HG02623 (cell line): ENCODE results near the gene GNAS-AS1.

Source experiments
- ATAC-seq: cut with Tn5 transposase; IDR thresholded peaks from one replicate; pipeline ENCODE4 v1.9.1; 2021; ENCODE audit warnings: moderate library complexity; ENCODE audit not compliant: unreplicated experiment

Gene GNAS-AS1

DNA sequence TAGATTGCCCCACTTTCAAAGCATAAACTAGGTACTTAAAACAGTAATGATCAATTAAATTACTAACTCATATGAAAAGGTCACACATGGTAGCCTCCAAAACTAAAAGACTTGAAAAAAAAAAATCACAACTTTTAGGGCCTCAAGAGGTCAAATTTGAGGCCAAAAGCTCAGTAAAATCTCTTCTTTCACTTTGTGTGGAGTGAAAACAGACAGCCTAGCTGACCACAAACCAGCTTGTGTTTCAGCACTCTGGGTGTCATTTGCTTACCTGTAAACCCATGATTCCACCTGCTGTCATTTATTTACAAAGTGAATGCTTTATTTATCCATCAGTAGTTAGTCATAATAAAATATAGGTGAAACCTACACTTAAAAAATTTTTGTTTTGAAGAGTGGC is 35.8 kb upstream of the GNAS-AS1 start:
- no peak for ATAC-seq

GRCh38 chr20:58884966-58885365 is 34.3 kb upstream of the GNAS-AS1 start:
- no peak for ATAC-seq

DNA sequence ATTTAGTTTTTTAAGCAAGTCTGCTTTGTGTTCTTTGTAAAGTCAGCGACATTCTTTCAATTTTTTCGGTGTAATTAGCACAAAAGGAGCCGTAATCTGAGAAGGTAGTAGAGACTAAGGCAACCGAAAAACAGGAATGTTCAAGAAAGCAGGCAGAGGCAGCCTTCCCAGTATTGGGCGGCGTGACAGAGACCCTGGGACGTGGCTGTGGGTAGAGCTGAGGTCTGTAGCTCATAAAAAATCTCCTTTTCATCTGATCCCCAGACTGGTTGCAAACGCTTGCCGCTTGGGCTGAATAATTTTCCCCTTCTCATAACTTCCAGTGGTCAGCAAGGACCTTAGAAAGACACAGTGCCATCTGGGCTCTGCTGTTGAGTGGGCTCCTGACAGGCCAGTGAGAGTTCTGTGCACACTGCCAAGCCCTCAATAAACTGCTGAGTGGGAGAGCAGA is 32.6 kb upstream of the GNAS-AS1 start:
- no peak for ATAC-seq

- ATAC-seq, result no peak
These were observed 32.0 kb upstream of the GNAS-AS1 start for GRCh38 chr20:58882704-58883089.

GRCh38 chr20:58880994-58881752 is 30.5 kb upstream of the GNAS-AS1 start:
- ATAC-seq, result no peak

DNA sequence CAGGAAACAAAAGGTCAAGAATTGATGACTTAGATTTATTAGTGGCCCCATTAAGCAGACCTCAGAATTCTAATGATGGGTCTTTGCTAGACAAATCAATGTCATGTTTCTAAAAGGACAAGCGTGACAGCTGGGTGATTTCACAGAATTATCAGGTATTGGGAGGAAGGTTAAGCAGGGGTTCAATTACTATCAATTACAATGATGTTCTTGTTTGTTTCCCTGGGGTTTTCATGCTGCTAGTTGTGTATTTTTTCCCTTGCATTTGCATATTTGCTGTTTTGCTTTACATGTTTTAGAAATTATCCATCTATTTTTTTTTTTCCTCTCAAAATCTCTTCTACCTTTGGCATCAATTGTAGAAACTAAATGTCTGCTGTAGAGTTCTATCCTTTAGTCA is 29.7 kb upstream of the GNAS-AS1 start:
- ATAC-seq, result no peak

- no peak for ATAC-seq
These were observed 27.7 kb upstream of the GNAS-AS1 start for GRCh38 chr20:58878399-58878798.

DNA sequence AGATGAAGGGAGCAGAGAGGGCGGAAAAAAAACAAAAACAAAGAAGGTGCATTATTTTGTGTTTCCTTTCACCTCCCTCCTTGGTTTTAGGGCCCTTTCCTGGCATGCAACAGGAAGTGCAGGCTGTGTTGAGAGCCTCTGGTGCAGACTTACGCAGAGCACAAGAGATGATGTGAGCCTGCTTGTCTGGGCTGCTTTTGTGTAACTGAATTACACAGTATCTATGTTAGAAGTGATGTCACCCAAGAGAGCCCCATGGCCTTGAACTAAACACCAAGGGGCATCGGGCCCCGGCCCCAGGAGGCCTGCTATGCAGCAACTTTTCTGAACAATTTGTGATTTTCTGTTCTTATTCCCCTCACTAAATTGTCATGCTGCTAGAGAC is 27.3 kb upstream of the GNAS-AS1 start:
- ATAC-seq, result no peak

GRCh38 chr20:58877050-58877975 is 26.6 kb upstream of the GNAS-AS1 start:
- no peak for ATAC-seq

DNA sequence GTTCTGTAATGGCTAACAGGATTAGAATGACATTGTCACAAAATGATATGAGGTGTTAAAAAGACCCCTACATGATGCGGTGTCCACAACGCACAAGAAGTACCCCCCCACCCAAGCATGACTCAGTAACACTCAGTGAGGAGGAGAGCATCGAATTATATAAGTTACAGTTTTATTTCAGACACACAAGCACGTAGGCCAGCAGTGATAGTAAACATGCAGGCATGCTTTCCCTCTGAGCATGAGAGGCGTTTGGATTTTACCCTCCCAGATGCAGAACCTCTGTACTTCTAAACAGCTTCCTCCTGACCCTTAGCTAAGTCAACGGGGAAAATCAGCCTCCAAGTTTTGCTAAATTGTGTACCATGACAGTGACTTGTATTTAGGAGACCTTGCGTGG is 25.7 kb upstream of the GNAS-AS1 start:
- no peak for ATAC-seq

GRCh38 chr20:58875541-58876134 is 24.9 kb upstream of the GNAS-AS1 start:
- ATAC-seq, result no peak

DNA sequence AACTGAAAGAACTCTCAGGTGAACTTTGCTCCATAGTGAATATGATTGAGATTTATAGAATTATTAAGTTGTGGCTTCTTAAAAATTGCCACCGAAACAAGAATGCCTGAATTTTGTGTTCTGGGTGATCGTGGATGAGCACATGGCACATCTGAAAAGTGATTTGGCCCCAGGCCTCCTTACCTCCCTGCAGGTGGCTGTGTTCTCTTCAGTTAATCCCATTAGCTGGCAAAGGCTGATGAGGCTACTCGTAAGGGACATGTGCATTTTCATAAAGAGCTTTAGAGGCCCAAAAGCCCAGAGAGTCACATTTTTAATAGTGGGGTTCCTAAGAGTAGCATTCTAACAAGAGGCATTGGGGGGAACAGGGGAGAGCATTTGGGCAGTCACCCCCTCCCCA is 24.4 kb upstream of the GNAS-AS1 start:
- ATAC-seq, result no peak

DNA sequence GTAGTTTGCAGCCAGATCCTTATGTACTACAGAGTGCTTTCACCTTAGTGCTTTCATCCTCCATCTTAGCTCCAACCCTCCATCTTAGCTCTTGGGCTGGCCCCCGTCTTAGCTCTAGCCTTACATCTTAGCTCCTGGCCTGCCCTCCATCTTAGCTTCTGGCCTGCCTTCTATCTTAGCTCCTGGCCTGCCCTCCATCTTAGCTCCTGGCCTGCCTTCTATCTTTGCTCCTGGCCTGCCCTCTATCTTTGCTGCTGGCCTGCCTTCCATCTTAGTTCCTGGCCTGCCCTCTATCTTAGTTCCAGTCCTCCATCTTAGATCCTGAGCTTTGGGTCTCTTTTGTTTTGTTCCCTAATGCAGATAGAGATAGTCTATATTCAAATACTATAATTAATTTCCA is 23.8 kb upstream of the GNAS-AS1 start:
- ATAC-seq, result no peak

DNA sequence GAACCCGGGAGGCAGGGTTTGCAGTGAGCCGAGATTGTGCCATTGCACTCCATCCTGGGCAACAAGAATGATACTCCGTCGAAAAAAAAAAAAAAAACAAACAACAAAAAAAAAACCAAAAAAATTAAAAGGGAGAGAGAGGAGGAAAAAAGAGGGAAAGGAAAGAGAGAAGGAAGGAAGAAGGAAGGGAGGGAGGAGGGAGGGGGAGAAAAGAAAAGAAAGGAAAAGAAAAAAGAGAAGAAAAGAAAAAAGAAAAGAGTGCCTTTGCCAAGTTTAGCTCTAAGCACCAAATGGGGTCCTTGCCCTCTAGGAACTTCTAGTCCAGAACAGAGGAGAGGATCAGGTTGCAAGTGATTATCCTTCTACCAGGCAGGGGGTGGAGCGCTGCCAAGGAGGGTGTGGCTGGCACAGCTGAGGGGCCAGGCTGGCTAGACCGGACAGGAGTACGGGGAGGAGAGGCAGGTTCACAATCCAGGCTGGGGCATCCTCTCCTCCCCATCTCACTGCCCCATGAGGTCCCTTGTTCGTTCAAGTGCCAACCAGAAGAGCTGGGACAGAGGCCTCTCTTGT is 20.9 kb upstream of the GNAS-AS1 start:
- ATAC-seq, result no peak

- ATAC-seq, result no peak
These were observed 19.8 kb upstream of the GNAS-AS1 start for GRCh38 chr20:58870293-58871014.

GRCh38 chr20:58869662-58870227 is 19.0 kb upstream of the GNAS-AS1 start:
- no peak for ATAC-seq

DNA sequence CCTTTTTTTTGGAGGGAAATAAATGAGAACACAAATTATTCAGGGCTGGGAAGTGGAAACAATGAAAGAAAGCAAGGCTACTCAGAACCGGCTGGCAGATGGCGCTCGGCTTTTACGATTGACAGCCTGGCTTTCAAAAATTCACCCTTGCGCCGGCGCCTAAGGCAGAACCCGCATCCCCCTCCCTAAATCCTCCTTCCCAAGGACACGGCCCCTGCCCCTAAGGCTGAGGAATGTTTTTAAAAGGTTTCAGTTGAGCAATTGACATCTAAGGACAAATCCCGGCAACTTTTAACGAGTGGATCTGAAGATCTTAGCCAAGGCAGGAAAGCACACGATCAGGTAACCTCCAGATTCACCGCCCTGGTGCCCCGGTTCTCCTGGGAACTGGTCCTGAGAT is 18.1 kb upstream of the GNAS-AS1 start:
- ATAC-seq, result no peak

GRCh38 chr20:58867211-58867610 is 16.5 kb upstream of the GNAS-AS1 start:
- no peak for ATAC-seq

- ATAC-seq, result no peak
These were observed 15.1 kb upstream of the GNAS-AS1 start for GRCh38 chr20:58865843-58866242.

- ATAC-seq, result no peak
These were observed 13.6 kb upstream of the GNAS-AS1 start for GRCh38 chr20:58864346-58864745.
